GM19438 (cell line): ENCODE data around the gene GORASP1.

Source experiments
- ATAC-seq: cut with Tn5 transposase; IDR thresholded peaks from one replicate; pipeline ENCODE4 v1.9.1; 2021; ENCODE audit warnings: low read depth; ENCODE audit not compliant: unreplicated experiment

GORASP1 gene

GRCh38 chr3:39141171-39141995 lies 34.0 kb upstream of the GORASP1 start:
- ATAC-seq: no peak

- ATAC-seq: no peak
Observed at GRCh38 chr3:39140341-39140971, 33.0 kb upstream of the GORASP1 start.

DNA sequence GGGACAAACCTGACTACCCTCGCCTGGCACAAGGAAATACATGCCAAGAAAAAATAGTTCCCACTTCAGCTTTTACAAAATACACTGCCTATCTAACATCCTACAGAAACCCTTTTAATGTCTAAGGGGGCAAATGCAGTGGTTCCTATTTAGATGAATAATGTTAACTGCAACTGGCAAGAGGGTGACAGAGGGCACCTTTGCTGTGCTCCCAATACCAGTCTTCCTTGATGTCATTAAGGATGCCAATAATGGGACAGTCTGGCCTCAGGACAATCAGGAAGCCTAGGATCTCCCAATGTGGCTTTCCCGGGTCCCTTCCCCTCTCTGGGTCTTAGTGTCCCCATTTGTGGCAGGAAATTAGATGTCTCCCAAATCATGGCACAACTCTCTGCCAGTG lies 32.0 kb upstream of the GORASP1 start:
- no peak for ATAC-seq

- no peak for ATAC-seq
Observed at GRCh38 chr3:39138804-39139415, 31.5 kb upstream of the GORASP1 start.

GRCh38 chr3:39137991-39138803 lies 30.8 kb upstream of the GORASP1 start:
- no peak for ATAC-seq

DNA sequence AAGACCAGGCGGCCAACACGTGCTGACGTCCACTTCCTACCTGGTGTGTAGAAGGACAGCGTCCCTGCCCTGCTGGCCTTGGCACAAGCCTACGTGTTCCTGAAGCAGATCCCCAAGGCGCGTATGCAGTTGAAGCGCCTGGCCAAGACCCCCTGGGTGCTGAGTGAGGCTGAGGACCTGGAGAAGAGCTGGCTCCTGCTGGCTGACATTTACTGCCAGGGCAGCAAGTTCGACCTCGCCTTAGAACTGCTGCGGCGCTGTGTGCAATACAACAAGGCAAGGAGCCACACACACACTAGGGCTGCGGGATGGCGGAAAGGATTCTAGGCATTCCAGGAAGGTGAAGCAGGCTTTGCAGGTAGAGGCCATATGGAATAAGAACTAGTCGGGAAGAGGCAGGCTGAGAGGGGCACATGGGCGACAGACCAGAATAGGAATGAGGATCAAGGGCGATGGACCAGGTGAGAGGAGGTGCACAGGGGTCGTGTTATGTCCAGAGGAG lies 30.1 kb upstream of the GORASP1 start:
- ATAC-seq: no peak

DNA sequence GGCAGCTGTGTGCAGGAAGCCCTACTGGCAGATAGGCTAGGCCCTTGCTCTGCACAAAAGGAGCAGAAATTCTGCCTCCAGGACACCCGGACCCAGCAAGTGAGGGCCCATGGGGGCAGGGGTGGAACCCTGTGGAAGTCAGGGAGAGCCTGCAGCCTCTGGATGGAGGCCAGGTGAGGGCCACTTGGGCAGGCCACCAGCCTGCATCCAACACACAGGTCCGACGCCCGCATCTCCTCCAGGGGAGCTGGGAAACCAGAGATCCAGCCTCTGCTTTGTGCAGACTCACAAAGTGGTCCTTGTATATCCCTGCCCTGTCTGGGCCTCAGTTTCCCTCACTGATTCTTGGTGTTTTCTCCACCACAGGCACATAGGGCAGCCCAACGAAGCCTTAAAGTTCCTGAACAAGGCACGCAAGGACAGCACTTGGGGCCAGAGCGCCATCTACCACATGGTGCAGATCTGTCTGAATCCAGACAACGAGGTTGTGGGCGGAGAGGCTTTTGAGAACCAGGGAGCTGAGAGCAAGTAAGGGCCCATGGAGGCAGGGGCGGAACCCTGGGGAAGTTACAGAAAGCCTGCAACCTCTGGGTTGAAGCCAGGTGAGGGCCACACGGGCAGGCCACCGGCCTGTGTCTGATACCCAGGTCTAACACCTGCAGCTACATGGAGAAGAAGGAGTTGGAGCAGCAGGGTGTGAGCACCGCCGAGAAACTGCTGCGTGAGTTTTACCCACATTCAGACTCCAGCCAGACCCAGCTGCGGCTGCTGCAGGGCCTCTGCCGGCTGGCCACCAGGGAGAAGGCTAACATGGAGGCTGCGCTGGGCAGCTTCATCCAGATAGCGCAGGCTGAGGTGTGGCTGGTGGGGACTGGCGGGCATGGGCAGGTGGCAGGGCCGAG lies 29.4 kb upstream of the GORASP1 start:
- no peak for ATAC-seq

DNA sequence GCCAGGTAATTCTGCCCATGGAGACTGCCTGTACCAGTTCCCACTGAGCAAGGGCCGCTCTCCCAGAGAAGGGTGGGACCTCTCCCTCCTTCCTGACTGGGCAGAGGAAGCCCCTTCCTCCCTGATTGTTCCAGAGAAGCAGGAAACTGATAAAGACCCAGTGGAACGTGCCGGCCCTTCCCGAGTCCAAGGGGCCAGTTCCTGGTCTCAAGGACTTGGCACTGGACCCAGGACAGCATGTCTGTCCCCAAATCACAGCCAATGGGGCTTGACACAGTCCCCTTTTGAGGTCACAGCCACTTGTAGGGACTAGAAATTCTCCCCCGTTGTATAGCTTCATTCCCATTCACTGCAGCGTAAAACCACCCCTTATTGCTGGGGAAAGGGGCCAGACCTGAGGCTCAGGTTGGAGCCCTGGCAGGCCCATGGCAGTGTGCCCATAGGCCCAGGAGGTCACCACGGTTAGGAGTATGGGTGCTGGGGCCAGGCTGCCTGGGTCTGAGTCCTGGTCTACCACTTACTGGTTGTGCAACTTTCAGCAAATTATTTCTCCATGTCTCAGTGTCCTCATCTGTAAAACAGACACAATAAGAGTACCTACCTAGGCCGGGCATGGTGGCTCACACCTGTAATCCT lies 27.9 kb upstream of the GORASP1 start:
- ATAC-seq: no peak

DNA sequence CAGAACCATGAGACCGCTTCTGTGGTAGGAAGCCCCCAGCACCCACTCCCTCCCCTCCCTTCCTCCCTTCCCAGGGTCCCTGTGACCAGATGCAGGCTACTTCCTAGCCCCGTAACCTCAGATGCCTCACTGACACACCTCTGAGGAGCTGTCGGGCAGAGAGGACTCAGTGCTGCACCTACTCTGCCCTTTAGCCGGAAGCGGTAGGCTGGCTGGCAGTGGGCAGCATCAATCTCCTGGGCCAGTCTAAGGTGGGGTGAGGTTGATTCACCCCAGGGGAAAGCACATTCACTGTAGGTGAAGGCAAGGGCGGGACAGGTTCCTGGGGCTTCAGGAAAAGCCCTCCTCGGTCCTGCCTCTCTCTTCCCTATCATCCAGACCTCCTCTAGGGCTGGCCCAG lies 26.9 kb upstream of the GORASP1 start:
- ATAC-seq: no peak

DNA sequence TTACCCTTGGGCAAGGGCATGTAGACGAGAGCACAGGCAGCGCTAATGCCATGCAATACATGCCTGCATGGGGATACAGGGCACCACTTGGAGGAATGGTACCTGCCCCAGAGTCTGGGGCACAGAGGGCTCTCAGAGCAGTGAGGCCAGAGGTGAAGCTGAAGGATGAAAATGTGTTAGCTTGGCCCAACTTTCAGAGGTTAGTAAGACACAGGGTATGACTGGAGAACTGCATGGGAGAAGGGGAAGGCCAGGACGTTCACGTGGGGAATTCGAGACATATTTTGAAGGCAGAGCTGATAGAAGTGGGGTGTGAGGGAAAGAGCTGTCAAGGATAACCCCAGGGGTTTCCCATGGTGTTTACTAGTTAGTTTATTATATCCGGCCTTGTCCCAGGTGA lies 26.4 kb upstream of the GORASP1 start:
- no peak for ATAC-seq

- no peak for ATAC-seq
Observed at GRCh38 chr3:39133093-39133490, 25.7 kb upstream of the GORASP1 start.

DNA sequence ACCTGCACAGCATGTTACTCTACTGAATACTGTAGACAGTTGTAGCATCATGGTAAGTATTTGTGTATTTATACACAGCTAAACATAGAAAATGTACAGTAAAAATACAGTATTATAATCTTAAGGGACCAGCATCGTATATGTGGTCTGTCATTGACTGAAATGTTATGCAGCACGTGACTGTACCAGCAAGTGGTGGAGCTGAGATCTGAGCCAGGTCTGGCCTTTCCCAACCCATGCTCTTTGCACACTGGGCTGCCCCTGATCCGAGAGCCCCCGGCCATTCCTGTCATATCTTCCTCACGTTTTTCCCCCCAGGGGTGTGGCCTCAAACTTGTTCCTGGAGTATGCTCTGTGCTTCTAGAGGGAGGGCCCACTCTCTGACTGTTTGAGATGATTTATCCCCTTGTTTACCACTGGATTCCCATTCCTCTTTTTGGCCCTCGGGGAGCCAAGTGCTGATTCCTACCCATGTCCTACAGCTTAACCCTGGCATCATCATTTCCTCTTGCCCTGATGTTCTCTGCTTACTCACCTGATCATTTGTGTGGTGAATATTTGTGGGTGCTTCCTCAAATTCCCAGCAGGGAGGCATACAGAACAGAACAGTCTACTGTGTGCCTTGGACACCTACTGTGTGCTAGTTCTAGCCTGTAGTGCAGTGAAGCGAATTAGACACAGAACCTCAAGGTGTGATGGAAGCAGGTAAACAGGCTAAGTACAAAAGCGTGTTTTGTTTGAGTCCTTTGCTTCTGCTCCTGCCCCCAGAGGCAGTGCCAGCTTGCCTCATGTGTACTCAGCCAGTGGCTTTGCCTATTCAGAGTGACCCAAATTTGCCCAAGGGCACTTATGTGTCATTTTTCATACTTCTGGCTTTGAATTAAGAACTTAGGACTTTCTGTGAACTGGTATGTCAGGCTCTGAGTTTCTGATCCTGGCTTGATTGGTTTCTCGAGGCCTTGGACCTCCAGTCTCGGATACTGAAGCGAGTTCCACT lies 25.0 kb upstream of the GORASP1 start:
- ATAC-seq: no peak

DNA sequence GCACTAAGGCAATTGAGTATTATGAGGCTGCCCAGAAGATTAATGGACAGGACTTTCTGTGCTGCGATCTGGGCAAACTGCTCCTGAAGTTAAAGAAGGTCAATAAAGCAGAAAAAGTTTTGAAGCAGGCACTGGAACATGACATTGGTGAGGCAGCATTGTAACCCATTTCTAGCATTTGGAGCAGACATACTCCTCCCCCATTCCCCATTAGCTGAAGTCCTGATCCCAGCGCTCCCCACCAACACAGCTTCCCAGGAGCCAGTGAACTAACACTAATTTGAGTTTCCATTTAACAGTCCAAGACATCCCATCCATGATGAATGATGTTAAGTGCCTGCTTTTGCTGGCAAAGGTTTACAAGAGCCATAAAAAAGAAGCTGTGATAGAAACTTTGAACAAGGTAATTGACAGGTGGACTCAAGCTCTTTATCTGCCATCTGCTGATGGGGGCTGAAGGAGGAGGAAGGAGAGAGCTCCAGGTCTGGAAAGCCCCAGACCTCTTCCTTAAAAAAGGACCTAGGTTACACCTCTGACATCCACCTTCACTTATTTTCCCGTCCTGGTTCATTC lies 23.4 kb upstream of the GORASP1 start:
- ATAC-seq: no peak

GRCh38 chr3:39130026-39130425 lies 22.6 kb upstream of the GORASP1 start:
- no peak for ATAC-seq

DNA sequence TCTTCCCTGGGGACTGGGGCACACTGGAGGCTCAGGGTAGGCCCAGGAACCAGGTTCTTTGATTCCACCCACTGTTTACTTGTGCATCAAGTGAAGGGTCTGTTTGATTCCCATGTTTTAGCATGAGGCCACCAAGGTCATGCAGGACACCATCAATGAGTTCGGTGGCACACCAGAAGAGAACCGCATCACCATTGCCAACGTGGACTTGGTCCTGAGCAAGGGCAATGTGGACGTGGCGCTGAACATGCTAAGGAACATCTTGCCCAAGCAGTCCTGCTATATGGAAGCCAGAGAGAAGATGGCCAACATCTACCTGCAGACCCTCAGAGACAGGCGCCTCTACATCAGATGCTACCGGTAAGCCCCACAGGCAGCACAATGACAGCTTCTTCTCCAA lies 21.5 kb upstream of the GORASP1 start:
- no peak for ATAC-seq

- ATAC-seq: no peak
Observed at GRCh38 chr3:39127908-39128304, 20.5 kb upstream of the GORASP1 start.

- ATAC-seq: no peak
Observed at GRCh38 chr3:39127269-39127907, 20.0 kb upstream of the GORASP1 start.
